GM23338 (cell line): ENCODE data around the gene CSRNP3. TPM values are rescaled to one million over a fixed set of nuclear protein-coding genes. Genes with fewer than 3 reads are reported as not detected.

Source experiments
- ATAC-seq: fragments of 200-7000 bp; cut with Tn5 transposase; 3 replicates; pipeline ENCODE4 v1.9.1; 2020
- DNase-seq: peaks from one replicate; pipeline ENCODE4 v3.0.0-alpha.2; 2015; ENCODE audit warnings: low spot score
- H2AFZ ChIP-seq: fragments of 200-600 bp; sonication (generic); 2 replicates; pipeline ENCODE4 v1.8.0; 2016; ENCODE audit warnings: antibody characterized with exemption, mild to moderate bottlenecking, moderate library complexity
- H3F3A ChIP-seq: fragments of 200-600 bp; sonication (generic); replicated peaks from 2 replicates; pipeline ENCODE4 v1.8.0; 2017; ENCODE audit warnings: antibody characterized with exemption, mixed run types, low read depth
- H3K27ac ChIP-seq: fragments of 200-600 bp; sonication (generic); 2 replicates; pipeline ENCODE4 v1.6.1; 2016; ENCODE audit warnings: low read depth
- H3K27me3 ChIP-seq: fragments of 200-600 bp; sonication (generic); 2 replicates; pipeline ENCODE4 v1.8.0; 2016; ENCODE audit warnings: mild to moderate bottlenecking, mixed run types, moderate library complexity; ENCODE audit not compliant: insufficient read depth
- H3K36me3 ChIP-seq: fragments of 200-600 bp; sonication (generic); 2 replicates; pipeline ENCODE4 v1.8.0; 2016; ENCODE audit warnings: mild to moderate bottlenecking; ENCODE audit not compliant: insufficient read depth
- H3K4me1 ChIP-seq: fragments of 200-600 bp; sonication (generic); 2 replicates; pipeline ENCODE4 v1.8.0; 2016; ENCODE audit warnings: mild to moderate bottlenecking, moderate library complexity; ENCODE audit not compliant: insufficient read depth
- H3K4me2 ChIP-seq: fragments of 200-600 bp; sonication (generic); 2 replicates; pipeline ENCODE4 v1.7.1; 2017; ENCODE audit warnings: mixed run types
- H3K4me3 ChIP-seq: fragments of 200-600 bp; sonication (generic); 2 replicates; pipeline ENCODE4 v1.6.1; 2016; ENCODE audit warnings: mixed run types
- H3K79me2 ChIP-seq: fragments of 200-600 bp; sonication (generic); replicated peaks from 2 replicates; pipeline ENCODE4 v1.8.0; 2017; ENCODE audit warnings: mild to moderate bottlenecking; ENCODE audit not compliant: insufficient read depth
- H3K9me2 ChIP-seq: fragments of 200-600 bp; sonication (generic); 2 replicates; pipeline ENCODE4 v1.8.0; 2017; ENCODE audit not compliant: insufficient read depth
- H4K20me1 ChIP-seq: fragments of 200-600 bp; sonication (generic); replicated peaks from 2 replicates; pipeline ENCODE4 v1.8.0; 2017; ENCODE audit warnings: mild to moderate bottlenecking; ENCODE audit not compliant: insufficient read depth
- H3K27ac Mint-ChIP-seq: 2 replicates; pipeline ENCODE4 v1.8.0; 2020; ENCODE audit warnings: inconsistent platforms, mild to moderate bottlenecking, moderate library complexity, mixed read lengths
- H3K27me3 Mint-ChIP-seq: 3 replicates; pipeline ENCODE4 v1.8.0; 2022; ENCODE audit warnings: low read depth, mild to moderate bottlenecking, moderate library complexity, mixed read lengths, inconsistent platforms; ENCODE audit not compliant: insufficient read depth, poor library complexity
- H3K36me3 Mint-ChIP-seq: 3 replicates; pipeline ENCODE4 v1.8.0; 2021; ENCODE audit warnings: low read depth, mild to moderate bottlenecking, inconsistent platforms, moderate library complexity, mixed read lengths
- H3K4me1 Mint-ChIP-seq: 3 replicates; pipeline ENCODE4 v1.8.0; 2020; ENCODE audit warnings: mild to moderate bottlenecking, inconsistent platforms, mixed read lengths
- H3K4me3 Mint-ChIP-seq: 3 replicates; pipeline ENCODE4 v1.8.0; 2021; ENCODE audit warnings: moderate library complexity, mild to moderate bottlenecking, inconsistent platforms, mixed read lengths
- H3K9me3 Mint-ChIP-seq: 3 replicates; pipeline ENCODE4 v1.8.0; 2020; ENCODE audit warnings: moderate library complexity, mild to moderate bottlenecking, inconsistent platforms, mixed read lengths
- polyA plus RNA-seq: library from polyadenylated mRNA; unstranded; fragments of >200 nt; fragmentation: Nextera tagmentation; extraction: Ambion mirVana; gene quantifications from 2 replicates; pipeline ENCODE4 v1.2.1, GENCODE V29; 2016
- total RNA-seq: library from RNA; depleted of rRNA; stranded (reverse); fragments of >200 nt; shearing (Covaris generic); gene quantifications from 2 replicates; pipeline ENCODE4 v1.2.3, GENCODE V29; 2014
- TF ChIP-seq, protein P1 (sequence below): fragments of 250-450 bp; sonication (Bioruptor Pico); IDR thresholded peaks from 2 replicates; pipeline ENCODE4 v1.5.0; 2020; ENCODE audit warnings: mild to moderate bottlenecking, moderate library complexity
- TF ChIP-seq, protein P2 (sequence below), 2 experiments: fragments of 200-600 bp in 1 of 2; sonication (generic) in 1 of 2; conservative IDR thresholded peaks; 2 replicates each; pipeline versions ENCODE4 v1.5.1 to v1.6.1; 2016 to 2017; ENCODE audit warnings: antibody characterized with exemption in 2 of 2, low read depth in 2 of 2, mild to moderate bottlenecking in 2 of 2, moderate library complexity in 1 of 2
- TF ChIP-seq, protein P3 (sequence below): IDR thresholded peaks from 2 replicates; pipeline ENCODE4 v1.6.1; 2016; ENCODE audit warnings: antibody characterized with exemption

CSRNP3 gene
- total and polyA plus RNA-seq, 2 experiments from 2014 or later: 3.8 to 6.8 TPM

DNA sequence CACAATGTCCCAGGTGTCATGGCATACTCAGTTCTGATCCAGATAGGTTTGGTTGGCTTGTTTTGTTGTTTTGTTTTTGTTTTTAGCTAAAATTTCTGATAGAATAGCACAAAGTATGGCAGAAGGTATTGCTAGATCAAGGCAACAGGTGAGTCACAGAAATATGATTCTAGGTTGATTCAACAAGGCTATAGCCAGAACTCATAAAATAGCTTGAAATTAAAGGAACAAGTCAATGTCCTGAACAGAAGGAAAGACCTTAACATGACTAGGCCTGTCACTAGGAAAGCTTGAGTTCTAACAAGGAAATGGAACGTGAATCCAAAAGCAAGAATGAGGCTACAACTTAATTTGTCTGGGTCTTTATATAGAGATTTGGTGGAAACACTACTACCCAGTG is 167.5 kb downstream of the CSRNP3 start (continued):
- TF ChIP-seq, protein P1, sequence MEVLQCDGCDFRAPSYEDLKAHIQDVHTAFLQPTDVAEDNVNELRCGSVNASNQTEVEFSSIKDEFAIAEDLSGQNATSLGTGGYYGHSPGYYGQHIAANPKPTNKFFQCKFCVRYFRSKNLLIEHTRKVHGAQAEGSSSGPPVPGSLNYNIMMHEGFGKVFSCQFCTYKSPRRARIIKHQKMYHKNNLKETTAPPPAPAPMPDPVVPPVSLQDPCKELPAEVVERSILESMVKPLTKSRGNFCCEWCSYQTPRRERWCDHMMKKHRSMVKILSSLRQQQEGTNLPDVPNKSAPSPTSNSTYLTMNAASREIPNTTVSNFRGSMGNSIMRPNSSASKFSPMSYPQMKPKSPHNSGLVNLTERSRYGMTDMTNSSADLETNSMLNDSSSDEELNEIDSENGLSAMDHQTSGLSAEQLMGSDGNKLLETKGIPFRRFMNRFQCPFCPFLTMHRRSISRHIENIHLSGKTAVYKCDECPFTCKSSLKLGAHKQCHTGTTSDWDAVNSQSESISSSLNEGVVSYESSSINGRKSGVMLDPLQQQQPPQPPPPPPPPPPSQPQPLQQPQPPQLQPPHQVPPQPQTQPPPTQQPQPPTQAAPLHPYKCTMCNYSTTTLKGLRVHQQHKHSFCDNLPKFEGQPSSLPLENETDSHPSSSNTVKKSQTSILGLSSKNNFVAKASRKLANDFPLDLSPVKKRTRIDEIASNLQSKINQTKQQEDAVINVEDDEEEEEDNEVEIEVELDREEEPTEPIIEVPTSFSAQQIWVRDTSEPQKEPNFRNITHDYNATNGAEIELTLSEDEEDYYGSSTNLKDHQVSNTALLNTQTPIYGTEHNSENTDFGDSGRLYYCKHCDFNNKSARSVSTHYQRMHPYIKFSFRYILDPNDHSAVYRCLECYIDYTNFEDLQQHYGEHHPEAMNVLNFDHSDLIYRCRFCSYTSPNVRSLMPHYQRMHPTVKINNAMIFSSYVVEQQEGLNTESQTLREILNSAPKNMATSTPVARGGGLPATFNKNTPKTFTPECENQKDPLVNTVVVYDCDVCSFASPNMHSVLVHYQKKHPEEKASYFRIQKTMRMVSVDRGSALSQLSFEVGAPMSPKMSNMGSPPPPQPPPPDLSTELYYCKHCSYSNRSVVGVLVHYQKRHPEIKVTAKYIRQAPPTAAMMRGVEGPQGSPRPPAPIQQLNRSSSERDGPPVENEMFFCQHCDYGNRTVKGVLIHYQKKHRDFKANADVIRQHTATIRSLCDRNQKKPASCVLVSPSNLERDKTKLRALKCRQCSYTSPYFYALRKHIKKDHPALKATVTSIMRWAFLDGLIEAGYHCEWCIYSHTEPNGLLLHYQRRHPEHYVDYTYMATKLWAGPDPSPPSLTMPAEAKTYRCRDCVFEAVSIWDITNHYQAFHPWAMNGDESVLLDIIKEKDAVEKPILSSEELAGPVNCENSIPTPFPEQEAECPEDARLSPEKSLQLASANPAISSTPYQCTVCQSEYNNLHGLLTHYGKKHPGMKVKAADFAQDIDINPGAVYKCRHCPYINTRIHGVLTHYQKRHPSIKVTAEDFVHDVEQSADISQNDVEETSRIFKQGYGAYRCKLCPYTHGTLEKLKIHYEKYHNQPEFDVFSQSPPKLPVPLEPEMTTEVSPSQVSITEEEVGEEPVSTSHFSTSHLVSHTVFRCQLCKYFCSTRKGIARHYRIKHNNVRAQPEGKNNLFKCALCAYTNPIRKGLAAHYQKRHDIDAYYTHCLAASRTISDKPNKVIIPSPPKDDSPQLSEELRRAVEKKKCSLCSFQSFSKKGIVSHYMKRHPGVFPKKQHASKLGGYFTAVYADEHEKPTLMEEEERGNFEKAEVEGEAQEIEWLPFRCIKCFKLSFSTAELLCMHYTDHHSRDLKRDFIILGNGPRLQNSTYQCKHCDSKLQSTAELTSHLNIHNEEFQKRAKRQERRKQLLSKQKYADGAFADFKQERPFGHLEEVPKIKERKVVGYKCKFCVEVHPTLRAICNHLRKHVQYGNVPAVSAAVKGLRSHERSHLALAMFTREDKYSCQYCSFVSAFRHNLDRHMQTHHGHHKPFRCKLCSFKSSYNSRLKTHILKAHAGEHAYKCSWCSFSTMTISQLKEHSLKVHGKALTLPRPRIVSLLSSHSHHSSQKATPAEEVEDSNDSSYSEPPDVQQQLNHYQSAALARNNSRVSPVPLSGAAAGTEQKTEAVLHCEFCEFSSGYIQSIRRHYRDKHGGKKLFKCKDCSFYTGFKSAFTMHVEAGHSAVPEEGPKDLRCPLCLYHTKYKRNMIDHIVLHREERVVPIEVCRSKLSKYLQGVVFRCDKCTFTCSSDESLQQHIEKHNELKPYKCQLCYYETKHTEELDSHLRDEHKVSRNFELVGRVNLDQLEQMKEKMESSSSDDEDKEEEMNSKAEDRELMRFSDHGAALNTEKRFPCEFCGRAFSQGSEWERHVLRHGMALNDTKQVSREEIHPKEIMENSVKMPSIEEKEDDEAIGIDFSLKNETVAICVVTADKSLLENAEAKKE (CRISPR knock-in tag): no peak
- TF ChIP-seq, protein P2, sequence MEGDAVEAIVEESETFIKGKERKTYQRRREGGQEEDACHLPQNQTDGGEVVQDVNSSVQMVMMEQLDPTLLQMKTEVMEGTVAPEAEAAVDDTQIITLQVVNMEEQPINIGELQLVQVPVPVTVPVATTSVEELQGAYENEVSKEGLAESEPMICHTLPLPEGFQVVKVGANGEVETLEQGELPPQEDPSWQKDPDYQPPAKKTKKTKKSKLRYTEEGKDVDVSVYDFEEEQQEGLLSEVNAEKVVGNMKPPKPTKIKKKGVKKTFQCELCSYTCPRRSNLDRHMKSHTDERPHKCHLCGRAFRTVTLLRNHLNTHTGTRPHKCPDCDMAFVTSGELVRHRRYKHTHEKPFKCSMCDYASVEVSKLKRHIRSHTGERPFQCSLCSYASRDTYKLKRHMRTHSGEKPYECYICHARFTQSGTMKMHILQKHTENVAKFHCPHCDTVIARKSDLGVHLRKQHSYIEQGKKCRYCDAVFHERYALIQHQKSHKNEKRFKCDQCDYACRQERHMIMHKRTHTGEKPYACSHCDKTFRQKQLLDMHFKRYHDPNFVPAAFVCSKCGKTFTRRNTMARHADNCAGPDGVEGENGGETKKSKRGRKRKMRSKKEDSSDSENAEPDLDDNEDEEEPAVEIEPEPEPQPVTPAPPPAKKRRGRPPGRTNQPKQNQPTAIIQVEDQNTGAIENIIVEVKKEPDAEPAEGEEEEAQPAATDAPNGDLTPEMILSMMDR (conservative IDR thresholded peaks at IDR 0.05; ENCODE audit: low read depth in 2 of 2): no peak
- TF ChIP-seq, protein P3, sequence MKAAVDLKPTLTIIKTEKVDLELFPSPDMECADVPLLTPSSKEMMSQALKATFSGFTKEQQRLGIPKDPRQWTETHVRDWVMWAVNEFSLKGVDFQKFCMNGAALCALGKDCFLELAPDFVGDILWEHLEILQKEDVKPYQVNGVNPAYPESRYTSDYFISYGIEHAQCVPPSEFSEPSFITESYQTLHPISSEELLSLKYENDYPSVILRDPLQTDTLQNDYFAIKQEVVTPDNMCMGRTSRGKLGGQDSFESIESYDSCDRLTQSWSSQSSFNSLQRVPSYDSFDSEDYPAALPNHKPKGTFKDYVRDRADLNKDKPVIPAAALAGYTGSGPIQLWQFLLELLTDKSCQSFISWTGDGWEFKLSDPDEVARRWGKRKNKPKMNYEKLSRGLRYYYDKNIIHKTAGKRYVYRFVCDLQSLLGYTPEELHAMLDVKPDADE: no peak

DNA sequence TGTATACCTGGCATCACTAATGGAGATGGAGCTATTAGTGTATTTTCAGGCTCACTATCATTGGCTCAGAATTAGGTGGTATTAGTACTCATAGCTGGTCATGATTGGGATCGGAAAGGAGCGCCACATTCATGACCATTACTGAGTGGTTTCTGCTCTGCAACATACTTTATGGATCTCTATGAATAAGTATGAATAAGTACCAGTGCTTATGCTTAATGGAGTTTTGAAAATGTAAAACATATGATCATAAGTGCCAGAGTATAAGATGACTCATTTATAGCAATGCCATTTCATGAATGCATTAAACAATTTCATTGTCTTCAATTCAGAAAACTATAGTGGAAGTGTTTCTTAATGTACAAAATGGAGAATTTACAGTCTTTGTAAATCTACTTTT is 167.9 kb downstream of the CSRNP3 start:
- H3K9me2 ChIP-seq: no peaks in the 10 kb centered on the region
- H4K20me1 ChIP-seq: no peaks in the 10 kb centered on the region
- DNase-seq: no peak
- Mint-ChIP-seq H3K36me3 (no peaks in the 10 kb centered on the region), H3K4me1 (peaks cover 31% of the 10 kb centered on the region), H3K4me3 (no peak overlapping the region), H3K27ac (no peak overlapping the region), H3K9me3 (no peaks in the 10 kb centered on the region), H3K27me3 (peaks cover 3% of the 10 kb centered on the region)
- H2AFZ ChIP-seq: no peak overlapping the region
- H3F3A ChIP-seq: no peaks in the 10 kb centered on the region
- no peak for ATAC-seq
- no peaks in the 10 kb centered on the region for H3K79me2 ChIP-seq
- peaks cover 28% of the 10 kb centered on the region for H3K4me1 ChIP-seq
- H3K27me3 ChIP-seq: no peaks in the 10 kb centered on the region
- H3K36me3 ChIP-seq: no peaks in the 10 kb centered on the region
- H3K27ac ChIP-seq: no peak overlapping the region
- no peak overlapping the region for H3K4me3 ChIP-seq
- no peak overlapping the region for H3K4me2 ChIP-seq
- TF ChIP-seq, protein P1 (CRISPR knock-in tag): no peak
